HG03378 (cell line): ENCODE measurements around the gene HAPLN3.
"Not testable (repeated sequence)": the region's sequence is repeated elsewhere in the genome, so short reads cannot be mapped to it uniquely, and the experiment has no call there.

ENCODE experiments used
- ATAC-seq: cut with Tn5 transposase; IDR thresholded peaks from one replicate; pipeline ENCODE4 v1.9.1; 2021; ENCODE audit warnings: mild to moderate bottlenecking, moderate library complexity; ENCODE audit not compliant: unreplicated experiment

Gene HAPLN3, protein sequence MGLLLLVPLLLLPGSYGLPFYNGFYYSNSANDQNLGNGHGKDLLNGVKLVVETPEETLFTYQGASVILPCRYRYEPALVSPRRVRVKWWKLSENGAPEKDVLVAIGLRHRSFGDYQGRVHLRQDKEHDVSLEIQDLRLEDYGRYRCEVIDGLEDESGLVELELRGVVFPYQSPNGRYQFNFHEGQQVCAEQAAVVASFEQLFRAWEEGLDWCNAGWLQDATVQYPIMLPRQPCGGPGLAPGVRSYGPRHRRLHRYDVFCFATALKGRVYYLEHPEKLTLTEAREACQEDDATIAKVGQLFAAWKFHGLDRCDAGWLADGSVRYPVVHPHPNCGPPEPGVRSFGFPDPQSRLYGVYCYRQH

DNA sequence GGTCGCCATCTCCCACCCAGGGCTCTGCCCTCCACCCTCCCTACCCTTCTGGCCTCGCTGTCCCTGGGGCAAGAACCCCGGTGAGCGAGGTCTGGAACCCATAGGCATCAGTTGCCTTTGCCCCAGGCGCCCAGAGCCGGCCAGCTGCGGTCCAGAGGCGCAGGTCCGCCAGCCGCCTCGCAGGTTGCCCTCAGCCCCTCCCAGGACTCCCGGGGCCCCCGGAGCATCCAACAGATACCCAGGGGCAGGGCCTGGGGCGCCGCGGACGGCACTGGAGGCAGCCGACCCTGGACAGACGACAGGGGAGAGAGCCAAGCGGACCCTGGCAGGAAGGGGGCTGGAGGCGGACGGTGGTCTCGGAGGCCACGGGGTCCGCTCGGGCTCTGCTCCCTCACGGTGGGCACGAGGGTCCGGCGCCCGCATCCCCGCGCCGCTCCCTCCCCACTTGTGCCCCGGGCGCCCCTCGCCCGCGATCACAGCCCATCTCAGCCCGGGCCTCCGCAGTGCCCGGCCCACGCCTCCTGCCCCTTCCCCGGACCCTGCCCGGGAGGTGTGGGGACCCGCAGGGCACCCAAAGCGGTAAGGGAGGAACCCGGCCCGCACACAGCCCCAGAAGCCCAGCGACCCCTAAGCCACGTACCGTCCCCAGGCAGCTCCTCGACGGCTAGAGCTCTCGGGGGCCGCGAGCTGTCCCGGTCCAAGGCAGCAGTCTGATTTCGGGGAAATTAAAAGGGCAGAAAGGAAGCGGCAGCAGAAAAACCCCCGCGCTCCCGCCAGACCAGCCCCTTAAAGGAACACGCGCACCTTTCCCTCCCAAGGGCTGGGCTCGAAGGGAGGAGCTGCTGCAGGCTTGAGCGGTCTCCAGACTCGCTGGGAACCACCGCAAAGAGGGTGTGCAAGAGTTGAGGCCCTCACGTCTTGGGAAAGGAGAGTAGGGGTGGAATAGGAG is at the start of gene HAPLN3:
HAPLN3 (minus strand) TSS at position 726 of the 949 bp plus-strand sequence. CDS start 8,246 bp downstream, outside the sequence.
- ATAC-seq, result no peak

DNA sequence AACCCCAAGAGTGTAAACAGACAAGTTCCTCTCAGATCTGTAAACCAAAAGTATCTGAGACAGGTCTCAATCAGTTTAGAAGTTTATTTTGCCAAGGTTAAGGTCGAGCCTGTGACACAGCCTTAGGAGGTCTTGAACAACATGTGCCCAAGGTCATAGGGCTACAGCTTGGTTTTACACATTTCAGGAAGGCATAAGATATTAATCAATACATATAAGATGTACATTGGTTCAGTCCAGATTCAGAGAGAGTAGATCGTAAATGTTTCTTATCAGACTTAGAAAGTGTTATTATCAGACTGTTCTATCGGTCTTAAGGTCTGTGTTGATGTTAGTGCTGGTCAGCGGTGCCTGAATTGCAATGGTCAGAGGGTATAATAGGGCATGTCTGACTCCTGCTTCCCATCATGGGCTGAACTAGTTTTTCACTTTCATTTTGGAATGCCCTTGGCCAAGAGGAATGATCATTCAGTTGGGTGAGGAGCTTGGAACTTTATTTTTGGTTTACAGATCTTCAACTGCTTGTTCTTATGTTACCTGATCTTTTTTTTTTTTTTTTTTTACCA is 44.8 kb upstream of the HAPLN3 start:
- no peak for ATAC-seq

DNA sequence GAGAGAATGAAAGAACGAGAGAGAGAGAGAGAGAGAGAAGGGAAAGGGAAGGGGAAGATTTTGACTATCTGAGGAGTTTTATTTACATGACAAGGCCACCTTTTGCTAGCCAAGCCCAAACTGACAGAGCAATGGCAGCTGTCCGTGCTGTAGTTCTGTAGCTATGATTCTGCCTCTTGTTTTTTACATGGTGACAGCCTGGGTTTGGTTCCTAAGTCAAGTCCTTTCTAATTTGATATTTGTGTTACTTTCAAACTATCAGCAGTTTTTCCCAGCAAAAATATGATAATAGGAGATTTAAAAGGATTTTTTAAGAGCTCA is 44.1 kb upstream of the HAPLN3 start:
- ATAC-seq, result no peak

DNA sequence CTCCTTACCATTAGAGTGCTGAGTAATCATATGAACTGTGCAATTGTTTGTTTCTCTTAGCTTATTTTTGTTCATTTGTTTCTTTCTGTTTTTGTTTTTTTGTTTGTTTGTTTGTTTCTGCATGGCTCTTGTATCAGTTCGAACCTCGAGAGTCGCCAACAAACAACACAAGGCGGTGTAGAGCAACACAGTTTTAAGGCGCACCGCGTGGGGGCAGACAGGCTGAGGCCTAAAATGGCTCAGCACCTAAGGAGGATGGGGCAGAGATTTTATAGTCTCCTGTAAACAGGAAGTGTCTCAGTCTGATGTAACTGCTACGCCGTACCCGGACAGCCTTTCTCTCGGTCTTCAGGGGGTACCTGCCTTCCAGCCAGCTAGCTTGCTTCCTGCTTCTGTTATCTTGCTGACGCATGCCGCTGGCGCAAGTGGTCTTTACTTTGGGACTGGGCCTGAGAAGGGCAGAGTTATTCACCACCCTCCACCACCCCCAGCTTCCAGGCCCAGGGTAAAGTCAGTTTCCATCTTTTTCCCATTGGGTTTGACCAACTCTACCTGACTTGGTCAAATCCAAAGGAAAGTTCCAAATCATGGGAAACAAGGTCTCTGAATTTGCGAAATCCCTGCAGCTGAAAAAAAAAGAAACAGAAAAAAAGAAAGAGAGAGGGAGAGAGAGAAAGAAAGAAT is 43.6 kb upstream of the HAPLN3 start:
- ATAC-seq, result no peak

DNA sequence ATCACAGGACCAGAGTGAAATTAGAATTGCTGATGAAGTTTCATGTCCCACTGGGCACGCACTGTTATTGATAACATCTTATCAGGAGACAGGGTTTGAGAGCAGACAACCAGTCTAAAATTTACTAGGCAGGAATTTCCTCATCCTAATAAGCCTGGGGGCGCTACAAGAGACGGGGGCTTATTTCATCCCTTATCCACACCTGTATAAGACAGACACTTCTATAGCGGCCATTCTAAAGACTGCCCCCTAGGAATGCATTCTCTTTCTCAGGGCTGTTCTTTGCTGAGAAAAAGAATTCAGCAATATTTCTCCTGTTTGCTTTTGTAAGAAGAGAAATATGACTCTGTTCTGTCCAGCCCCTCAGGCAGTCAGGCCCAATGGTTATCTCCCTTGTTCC is 39.1 kb upstream of the HAPLN3 start:
- not testable (repeated sequence) for ATAC-seq

DNA sequence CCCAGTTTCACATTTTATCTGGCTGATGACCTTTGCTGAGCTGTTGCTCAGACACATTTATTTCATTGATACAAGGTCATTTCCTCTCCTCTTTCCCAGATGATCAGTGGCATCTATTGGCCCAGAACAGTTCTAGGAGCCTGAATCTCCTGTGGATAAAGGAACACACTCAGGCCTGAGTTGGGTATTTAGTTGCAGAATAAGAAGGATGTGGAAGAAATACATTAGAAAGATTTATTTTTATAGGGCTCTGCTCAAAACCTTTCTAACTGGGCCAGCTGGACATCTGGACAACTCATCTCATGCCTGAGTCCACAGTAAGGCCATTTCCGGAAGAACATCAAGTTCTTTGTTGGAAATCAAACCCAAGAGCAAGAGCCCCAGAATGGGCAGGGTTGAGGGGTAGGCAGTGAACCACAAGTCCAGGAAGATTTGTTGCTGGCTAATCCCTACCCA is 37.6 kb upstream of the HAPLN3 start:
- ATAC-seq, result no peak

DNA sequence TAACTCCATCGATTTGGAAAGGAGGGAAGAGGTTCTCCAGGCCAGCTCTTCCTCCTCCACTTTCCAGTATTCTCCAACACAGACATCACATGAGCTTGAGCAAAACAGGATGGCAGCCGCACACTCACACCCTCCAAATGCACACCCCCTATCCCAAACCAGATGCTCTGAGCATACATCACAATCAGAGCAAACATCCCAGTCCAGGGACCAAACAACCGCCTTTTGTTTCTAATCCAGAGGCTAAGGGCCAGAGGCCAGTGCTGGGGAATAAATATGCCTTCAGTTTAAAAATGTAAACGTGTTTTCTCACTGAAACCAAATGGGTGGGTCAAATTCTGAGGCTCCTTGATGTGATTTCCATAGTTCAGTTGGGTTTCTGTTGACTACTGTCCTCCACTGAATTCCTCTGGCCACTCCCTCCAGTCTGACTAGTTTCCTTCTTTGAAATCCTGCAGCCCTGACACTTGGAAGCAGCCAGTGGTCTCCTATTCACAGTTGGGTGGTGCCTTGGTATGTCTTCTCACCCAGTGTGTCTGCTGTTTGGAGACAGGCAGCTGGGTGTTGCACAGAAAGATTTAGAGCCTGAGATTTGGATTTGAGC is 37.0 kb upstream of the HAPLN3 start:
- no peak for ATAC-seq

DNA sequence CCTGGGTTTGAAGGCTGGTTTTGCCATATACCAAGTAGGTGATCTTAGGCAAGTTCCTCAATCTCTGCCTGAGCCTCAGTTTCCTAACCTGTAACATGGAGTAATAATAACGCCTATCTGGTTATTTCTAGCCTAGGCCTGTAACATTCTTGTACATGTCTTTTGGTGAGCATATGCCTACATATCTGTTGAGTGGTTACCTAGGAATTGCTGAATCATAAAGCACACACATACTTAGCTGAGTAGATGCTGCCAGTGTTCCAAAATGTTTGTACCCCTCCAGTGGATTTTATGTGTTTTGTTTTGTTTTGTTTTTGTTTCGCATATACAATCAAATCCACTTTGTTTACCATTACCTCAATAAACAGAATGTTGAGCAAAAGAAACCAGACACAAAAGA is 35.2 kb upstream of the HAPLN3 start:
- ATAC-seq, result no peak

DNA sequence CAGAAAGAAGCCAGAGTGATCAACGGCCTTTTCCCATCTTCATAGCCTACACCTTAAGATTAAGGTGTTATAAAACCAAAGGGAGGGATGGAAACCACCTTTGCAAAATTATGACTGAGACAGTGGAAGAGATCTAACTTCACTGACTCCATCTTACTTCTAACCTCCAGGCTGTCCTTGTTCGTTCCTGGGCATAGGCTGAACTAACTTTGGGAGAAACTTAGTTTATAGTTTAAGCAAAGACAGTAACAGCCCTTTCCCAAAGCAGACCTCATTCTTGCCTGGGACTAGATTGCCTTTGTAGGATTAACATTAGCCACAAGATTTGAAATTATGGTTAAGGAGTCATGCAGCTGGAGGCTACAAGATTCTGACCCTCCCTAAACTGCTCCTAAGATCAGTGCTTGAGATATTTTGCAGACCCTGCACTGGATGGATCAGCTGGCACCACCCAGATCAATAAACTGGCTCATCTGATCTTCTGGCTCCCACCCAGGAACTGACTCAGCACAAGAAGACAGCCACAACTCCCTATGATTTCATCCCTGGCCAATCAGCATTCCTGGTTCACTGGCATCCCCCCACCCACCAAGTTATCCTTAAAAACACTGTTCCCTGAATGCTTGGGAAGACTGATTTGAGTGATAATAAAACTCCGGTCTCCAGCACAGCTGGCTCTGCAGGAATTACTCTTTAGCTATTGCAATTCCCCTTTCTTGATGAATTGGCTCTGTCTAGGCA is 34.2 kb upstream of the HAPLN3 start:
- not testable (repeated sequence) for ATAC-seq

DNA sequence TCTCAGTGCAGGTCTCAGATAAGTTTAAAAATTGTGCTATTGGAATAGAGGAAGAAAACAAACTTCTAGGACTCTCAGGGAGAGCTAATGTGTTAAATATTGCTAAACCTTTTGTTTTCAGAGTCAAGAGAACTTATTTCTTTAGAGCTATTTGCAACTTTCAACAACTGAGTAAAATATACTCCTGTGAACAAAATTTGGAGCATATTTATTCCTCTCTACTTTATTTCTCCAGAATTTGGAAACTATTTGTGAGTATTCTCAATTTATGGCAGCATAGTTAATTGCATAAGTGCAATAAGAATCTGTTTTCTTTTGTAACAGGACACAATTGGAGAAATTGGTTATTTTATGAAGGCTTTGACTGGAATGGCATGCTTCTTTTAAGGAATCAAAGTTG is 32.8 kb upstream of the HAPLN3 start:
- not testable (repeated sequence) for ATAC-seq

DNA sequence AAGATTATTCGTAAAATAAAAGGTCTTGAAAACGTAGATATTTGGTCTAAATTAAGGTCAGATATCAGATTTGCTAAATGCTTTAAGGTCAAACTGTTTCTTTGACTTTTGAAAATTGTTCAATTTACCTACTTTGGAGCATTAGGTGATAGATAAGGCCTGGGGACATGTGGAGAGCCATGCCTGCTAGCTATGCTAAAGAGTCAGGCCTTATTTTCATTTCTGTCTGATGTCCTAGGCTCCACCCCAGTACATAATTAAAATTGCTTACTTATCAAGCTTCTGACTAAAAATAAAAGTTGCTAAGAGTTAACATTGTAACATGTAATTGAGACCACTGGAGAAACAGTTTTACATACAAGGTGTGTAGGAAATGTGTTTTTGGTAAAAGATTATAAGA is 30.3 kb upstream of the HAPLN3 start:
- ATAC-seq, result not testable (repeated sequence)

DNA sequence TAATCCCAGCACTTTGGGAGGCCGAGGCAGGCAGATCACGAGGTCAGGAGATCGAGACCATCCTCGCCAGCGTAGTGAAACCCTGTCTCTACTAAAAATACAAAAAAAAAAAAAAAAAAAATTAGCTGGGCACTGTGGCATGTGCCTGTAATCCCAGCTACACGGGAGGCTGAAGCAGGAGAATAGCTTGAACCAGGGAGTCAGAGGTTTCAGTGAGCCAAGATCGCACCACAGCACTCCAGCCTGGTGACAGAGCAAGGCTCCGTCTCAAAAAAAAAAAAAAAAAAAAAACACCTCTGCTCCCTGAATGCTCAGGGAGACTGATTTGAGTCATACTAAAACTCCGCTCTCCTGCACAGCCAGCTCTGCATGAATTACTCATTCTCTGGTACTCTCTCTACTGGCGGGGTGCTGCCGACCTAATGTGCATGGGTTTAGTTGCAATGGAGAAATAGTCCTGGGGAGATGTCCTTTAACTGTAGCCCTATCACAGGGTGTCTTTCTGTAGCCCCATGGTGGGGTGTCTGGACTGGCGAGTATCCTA is 25.6 kb upstream of the HAPLN3 start:
- ATAC-seq, result peak; percentile 79

DNA sequence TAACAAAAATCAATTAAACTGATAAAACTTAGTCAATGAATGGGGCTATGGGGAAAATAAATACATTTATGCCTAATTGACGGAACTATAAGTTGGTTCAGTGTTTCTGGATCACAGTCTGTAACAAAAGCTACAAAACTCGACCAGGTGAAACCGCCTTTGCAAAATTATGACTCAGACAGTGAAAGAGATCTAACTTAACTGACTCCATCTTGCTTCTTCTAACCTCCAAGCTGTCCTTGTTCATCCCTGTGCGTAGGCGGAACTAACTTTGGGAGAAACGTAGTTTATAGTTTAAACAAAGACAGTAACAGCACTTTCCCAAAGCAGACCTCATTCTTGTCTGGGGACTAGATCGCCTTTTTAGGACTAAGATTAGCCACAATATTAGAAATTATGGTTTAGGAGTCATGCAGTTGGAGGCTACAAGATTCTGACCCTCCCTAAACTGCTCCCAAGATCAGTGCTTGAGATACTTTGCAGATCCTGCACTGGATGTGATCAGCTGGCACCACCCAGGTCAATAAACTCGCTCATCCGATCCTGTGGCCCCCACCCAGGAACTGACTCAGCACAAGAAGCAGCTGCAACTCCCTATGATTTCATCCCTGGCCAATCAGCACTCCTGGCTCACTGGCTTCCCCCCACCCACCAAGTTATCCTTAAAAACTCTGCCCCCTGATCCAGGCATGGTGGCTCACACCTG is 25.0 kb upstream of the HAPLN3 start:
- no peak for ATAC-seq

DNA sequence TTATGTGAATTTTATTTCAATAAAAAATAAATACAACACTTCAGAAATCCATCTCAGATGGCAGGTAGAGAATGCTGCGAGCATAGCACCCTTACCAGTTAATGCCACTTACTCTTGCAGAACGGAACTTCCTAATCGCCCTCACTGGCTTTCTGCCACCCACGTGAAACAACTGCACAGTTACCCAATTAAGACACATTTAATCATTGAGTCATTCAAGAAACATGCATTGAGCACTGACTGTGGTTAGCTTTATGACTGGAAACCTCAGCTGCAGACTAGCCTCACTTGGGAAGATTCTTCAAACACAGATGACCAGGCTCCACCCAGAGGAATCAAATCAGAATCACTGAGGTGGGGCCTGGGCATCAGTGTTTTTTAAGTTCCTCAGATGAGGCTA is 23.4 kb upstream of the HAPLN3 start:
- ATAC-seq, result peak; percentile 68

DNA sequence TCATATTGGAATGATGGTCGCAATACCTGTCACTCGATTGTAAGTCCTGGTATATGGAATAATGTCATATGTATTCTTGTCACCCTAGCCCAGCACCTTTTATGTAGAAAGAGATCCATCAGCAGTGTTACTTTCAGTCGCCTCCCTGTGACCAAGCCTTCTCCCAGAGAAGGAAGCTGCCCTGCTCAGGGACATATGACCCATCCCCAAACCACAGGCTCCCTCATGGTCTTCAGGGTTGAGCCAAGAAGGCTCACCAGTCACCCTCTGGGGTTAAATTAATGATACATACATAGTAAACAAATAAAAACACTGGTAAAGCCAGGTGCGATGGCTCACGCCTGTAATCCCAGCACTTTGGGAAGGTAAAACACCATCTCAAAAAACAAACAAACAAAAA is 22.4 kb upstream of the HAPLN3 start:
- ATAC-seq, result no peak

DNA sequence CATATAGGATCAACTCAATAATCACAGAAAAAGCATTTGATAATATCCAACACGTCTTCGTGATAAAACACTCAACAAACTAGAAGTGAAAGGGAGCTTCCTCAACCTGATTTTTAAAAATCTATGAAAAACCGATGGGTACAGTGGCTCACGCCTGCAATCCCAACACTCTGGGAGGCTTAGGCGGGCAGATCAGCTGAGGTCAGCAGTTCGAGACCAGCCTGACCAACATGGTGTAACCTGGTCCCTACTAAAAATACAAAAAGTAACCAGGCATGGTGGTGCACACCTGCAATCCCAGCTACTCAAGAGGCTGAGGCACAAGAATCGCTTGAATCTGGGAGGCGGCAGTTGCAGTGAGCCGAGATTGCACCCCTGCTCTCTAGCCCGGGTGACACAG is 20.0 kb upstream of the HAPLN3 start:
- no peak for ATAC-seq

DNA sequence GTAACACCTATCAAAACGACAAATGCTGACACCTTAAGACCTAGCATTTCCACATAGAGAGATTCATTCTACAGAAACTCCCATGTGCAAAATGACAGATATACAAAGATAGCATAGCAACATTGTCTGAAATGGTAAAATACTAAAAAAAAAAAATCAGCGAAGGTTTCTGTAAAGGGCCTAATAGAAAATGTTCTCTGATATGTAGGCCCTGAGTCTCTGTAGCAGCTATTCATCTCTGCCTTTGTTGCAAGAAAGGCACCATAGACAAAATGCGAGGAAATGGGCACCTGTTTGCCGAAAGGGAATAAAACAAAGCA is 18.5 kb upstream of the HAPLN3 start:
- ATAC-seq, result no peak

DNA sequence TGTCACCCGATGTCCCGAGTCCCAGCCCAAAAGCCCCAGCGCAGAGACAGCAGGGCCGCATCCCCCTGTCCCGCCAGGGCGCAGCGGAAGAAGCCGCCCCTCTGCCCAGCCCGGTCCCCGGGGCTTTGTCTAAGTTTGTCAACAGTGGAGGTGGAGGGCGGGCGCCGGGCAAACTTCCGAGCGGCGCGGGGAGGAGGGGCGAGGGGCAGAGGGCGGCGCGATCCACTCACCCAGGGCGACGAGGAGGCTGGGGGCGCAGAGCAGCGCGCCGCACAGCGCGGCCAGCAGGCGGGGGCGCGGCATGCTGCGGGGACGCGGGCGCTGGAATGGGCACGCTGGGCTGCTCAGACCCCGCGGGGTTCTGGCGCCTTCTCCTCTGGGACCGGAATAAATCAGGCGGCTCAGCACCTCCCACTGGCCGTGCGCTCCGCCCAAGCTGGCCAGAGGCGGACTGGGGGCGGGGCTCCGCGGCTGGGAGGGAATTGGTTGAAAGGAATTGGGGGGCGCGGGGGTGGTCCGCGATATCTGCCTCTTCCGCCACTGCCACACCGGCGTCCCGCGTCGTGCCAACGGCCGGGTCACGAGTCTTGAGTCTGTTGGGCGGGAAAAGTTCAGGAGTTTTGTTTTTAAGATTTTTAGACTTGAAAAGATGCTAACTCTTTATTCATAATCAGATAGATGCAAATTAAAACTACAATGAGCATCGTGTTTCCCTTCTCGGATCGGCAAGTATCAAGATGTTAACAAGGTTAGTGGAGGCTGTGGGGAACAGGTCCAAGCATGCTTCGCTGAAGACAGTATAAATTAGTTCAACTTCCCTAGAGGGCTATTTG is 17.9 kb upstream of the HAPLN3 start, which contains the start of gene MFGE8:
MFGE8 (minus strand) TSS at position 363 of the 833 bp plus-strand sequence; CDS start at position 303, 60 bp downstream.
- peak; percentile 54 for ATAC-seq
